ENCODE data around the gene FOS. TPM values are rescaled to one million over a fixed set of nuclear protein-coding genes. Genes with fewer than 3 reads are reported as not detected.
A peak's percentile ranks its signal among the peaks of the same experiment; 100 is the strongest.

The FOS gene
- total RNA-seq, 1 donor from 2014 or later, result 884 TPM

- no peaks in the 10 kb centered on the region for H3K9me3 ChIP-seq
- H3K27me3 ChIP-seq, result no peaks in the 10 kb centered on the region
- TF ChIP-seq, protein P1, sequence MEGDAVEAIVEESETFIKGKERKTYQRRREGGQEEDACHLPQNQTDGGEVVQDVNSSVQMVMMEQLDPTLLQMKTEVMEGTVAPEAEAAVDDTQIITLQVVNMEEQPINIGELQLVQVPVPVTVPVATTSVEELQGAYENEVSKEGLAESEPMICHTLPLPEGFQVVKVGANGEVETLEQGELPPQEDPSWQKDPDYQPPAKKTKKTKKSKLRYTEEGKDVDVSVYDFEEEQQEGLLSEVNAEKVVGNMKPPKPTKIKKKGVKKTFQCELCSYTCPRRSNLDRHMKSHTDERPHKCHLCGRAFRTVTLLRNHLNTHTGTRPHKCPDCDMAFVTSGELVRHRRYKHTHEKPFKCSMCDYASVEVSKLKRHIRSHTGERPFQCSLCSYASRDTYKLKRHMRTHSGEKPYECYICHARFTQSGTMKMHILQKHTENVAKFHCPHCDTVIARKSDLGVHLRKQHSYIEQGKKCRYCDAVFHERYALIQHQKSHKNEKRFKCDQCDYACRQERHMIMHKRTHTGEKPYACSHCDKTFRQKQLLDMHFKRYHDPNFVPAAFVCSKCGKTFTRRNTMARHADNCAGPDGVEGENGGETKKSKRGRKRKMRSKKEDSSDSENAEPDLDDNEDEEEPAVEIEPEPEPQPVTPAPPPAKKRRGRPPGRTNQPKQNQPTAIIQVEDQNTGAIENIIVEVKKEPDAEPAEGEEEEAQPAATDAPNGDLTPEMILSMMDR (IDR thresholded peaks at IDR 0.05), result no peak
- no peak for DNase-seq (ENCODE audit: extremely low spot score in 2 of 2)
- no peaks in the 10 kb centered on the region for H3K36me3 ChIP-seq
- H3K27ac ChIP-seq, result peak overlapping the region; percentile 23
- peaks cover 19% of the 10 kb centered on the region for H3K4me1 ChIP-seq
- intact Hi-C loops (cut with DNase I), result no loop called here
- H3K4me3 ChIP-seq, result no peak overlapping the region
These were observed 39.7 kb upstream of the FOS start for GRCh38 chr14:75238756-75239455.

GRCh38 chr14:75240781-75241180 lies 37.8 kb upstream of the FOS start:
- peaks cover 11% of the 10 kb centered on the region for H3K4me1 ChIP-seq
- H3K4me3 ChIP-seq, result no peak overlapping the region
- no peaks in the 10 kb centered on the region for H3K9me3 ChIP-seq
- no peak for DNase-seq (ENCODE audit: extremely low spot score in 2 of 2)
- intact Hi-C loops (cut with DNase I), result no loop called here
- H3K27ac ChIP-seq, result no peak overlapping the region
- TF ChIP-seq POLR2A (IDR thresholded peaks at IDR 0.05) (no peak), POLR2AphosphoS5 (IDR thresholded peaks at IDR 0.05; ENCODE audit: insufficient read depth in 1 of 2, low read depth in 1 of 2) (no peak)
- TF ChIP-seq, protein P1 (IDR thresholded peaks at IDR 0.05), result no peak
- H3K36me3 ChIP-seq, result no peaks in the 10 kb centered on the region
- H3K27me3 ChIP-seq, result no peaks in the 10 kb centered on the region

GRCh38 chr14:75242546-75243273 lies 35.9 kb upstream of the FOS start:
- H3K4me3 ChIP-seq, result no peak overlapping the region
- TF ChIP-seq POLR2A (IDR thresholded peaks at IDR 0.05) (no peak), POLR2AphosphoS5 (IDR thresholded peaks at IDR 0.05; ENCODE audit: insufficient read depth in 1 of 2, low read depth in 1 of 2) (peak in 1 of 2 donors; percentile 83)
- H3K36me3 ChIP-seq, result no peaks in the 10 kb centered on the region
- DNase-seq (ENCODE audit: extremely low spot score in 2 of 2), result no peak
- no peaks in the 10 kb centered on the region for H3K27me3 ChIP-seq
- no peaks in the 10 kb centered on the region for H3K9me3 ChIP-seq
- no peaks in the 10 kb centered on the region for H3K4me1 ChIP-seq
- intact Hi-C loops (cut with DNase I), result no loop called here
- H3K27ac ChIP-seq, result peak overlapping the region; percentile 42

DNA sequence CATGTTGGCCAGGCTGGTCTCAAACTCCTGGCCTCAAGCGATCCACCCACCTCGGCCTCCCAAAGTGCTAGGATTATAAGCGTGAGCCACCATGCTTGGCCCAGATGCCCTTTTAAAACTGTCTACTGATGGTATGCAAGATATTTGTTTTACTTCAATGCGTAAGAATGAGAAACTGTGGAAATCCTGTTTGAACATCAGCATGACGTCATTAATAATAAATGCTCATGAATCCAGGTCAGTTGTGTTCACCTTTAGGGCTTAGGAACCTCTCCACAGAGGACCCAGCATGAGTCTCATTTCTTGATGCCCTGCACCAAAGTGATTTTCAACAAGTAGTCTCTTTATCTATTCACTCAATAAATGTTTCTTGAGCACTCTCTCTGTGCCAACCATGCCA lies 34.5 kb upstream of the FOS start:
- intact Hi-C loops (cut with DNase I), result no loop called here
- no peak for TF ChIP-seq POLR2AphosphoS5 (IDR thresholded peaks at IDR 0.05; ENCODE audit: insufficient read depth in 1 of 2, low read depth in 1 of 2)
- TF ChIP-seq POLR2A (IDR thresholded peaks at IDR 0.05), result no peak
- TF ChIP-seq, protein P1 (IDR thresholded peaks at IDR 0.05), result no peak
- Histone ChIP-seq H3K4me3 (no peak overlapping the region), H3K27me3 (no peaks in the 10 kb centered on the region), H3K4me1 (no peaks in the 10 kb centered on the region), H3K36me3 (no peaks in the 10 kb centered on the region), H3K9me3 (no peaks in the 10 kb centered on the region), H3K27ac (no peak overlapping the region)
- no peak for DNase-seq (ENCODE audit: extremely low spot score in 2 of 2)

DNA sequence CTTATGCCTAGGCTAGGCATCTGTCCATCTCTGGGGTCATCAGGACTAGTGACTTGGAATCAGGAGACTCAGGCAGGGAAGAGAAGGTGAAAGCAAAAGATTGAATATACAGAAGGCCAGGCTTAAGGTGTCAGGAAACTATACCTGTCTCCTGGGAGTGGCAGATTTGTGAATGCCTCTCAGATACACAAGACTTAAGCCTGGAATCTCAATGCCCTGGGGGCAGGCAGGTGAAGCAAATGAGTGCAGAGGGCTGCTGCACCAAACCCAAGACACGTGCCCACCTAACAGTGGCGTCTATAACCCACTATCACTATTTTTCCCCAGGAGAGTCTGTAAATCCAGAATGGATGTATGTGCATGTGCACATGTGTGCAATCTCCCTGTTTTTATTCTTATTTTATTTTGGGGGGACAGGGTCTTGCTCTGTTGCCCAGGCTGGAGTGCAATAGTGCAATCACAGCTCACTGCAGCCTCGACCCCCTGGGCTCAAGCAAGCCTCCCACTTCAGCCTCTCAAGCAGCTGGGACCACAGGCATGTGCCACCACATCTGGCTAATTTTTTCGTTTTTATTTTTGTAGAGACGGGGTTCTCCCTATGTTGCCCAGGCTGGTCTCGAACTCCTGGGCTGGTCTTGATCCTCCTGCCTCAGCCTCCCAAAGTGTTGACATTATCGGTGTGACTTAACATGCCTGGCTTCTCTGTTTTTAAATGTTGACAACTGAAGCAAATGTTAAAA lies 31.9 kb upstream of the FOS start:
- Histone ChIP-seq H3K36me3 (no peaks in the 10 kb centered on the region), H3K27ac (no peak overlapping the region), H3K27me3 (no peaks in the 10 kb centered on the region), H3K9me3 (no peaks in the 10 kb centered on the region), H3K4me1 (no peaks in the 10 kb centered on the region), H3K4me3 (no peak overlapping the region)
- no peak for DNase-seq (ENCODE audit: extremely low spot score in 2 of 2)
- intact Hi-C loops (cut with DNase I), result no loop called here
- TF ChIP-seq, protein P1 (IDR thresholded peaks at IDR 0.05), result no peak
- TF ChIP-seq POLR2AphosphoS5 (IDR thresholded peaks at IDR 0.05; ENCODE audit: insufficient read depth in 1 of 2, low read depth in 1 of 2) (no peak), POLR2A (IDR thresholded peaks at IDR 0.05) (no peak)
